ENCODE data around the gene GALNT10.
"Not testable (repeated sequence)": the region's sequence is repeated elsewhere in the genome, so short reads cannot be mapped to it uniquely, and the experiment has no call there.

Gene GALNT10

DNA sequence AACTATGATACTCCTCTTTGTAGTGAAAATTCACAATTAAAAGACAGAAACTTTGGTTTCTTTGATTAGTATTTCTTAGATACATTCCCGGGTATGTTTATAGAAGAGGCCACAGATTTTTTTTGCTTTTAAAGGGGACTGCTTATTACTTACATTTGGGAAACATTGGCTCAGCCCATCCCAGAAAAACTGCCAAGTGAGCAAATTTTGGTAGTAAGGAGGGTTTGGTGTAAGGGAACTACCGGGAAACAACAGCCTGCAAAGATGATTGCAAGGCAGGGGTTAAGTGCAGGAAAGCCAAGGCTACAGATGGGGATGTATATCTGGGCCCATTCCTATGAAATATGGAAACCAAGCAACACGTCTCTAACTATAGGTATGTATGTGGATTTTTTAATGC, 166.4 kb downstream of the GALNT10 start:
- DNase-seq (ENCODE audit: low read depth): no peak

DNA sequence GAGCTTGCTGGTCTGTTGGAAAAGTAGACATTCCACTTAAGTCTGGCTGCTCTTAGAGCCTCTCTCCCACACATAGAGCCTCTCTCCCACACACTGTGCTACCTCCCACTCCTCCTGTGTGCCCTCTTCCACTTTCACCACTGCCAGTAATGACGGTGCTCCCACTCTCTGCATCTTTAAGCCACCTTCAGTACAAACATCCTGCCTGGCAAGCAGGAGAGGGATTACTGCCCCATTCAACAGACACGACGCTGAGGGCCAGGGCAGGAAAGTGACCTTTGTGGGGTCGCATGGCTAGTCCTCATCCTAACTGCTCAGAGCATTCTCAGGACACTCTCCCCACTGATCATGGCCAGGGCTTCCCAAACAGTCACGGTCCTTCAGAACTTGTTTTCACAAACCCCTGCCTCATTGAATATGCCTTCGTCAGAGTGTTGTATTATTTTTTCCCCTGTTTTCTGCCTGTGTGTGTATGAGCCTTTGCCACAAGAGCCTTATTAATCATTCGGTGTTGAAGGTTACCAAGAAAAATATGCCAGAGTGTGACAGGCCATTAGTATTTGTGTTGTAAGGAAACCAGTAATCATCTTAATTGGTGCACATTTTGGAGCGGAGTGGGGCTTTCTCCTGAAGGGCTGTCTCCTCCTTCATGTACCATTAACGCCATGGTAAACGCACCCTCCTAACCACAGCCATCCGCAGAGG, 168.1 kb downstream of the GALNT10 start:
- no peak for DNase-seq (ENCODE audit: low read depth)

DNA sequence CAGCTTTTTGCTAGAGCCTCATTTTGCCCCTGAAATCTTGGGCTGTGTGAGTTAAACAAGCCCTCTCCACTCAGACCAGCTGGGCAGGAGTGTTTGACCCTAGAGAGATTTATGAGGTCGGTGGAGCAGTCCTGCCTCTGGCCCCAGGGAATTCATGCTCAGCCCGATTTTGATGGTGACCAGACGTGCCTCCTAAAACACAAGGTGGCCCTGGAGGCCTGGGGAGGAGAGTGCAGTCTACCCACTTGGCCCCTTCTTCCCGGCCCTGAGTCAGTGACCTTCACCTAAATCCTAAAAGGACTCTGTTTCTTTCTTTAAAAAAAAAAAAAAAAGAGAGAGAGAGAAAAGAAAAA, 168.7 kb downstream of the GALNT10 start:
- no peak for DNase-seq (ENCODE audit: low read depth)

DNA sequence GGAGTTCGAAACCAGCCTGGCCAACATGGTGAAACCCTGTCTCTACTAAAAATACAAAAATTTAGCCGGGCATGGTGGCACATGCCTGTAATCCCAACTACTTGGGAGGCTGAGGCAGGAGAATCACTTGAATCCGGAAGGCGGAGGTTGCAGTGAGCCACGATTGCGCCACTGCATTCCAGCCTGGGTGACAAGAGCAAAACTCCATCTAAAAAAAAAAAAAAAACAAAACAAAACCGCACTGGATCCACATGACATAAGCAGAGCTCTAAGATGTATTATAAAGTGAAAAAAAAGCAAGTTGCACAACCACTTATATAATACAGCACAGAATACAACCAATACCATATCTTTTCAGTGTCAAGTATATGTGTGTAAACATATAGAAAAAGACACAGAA, 169.7 kb downstream of the GALNT10 start:
- not testable (repeated sequence) for DNase-seq (ENCODE audit: low read depth)

DNA sequence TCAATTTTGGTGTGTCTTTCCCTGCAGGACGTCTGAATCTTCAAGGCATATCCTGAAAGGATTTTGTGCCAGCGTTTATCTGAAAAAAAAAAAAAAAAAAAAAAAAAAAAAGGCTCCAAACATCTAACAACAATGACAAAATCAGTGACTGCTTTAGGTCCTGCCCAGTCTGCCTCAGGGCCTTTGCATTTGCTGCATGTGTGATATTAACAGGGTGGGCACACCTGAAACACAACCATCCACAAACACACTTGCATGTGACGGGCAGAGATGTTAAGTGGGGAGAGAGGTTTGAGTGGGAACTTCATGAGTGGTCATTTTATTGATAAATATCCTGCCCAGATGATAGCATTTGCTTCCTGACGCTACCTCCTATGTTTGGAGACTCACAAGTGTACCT, 172.9 kb downstream of the GALNT10 start:
- no peak for DNase-seq (ENCODE audit: low read depth)

DNA sequence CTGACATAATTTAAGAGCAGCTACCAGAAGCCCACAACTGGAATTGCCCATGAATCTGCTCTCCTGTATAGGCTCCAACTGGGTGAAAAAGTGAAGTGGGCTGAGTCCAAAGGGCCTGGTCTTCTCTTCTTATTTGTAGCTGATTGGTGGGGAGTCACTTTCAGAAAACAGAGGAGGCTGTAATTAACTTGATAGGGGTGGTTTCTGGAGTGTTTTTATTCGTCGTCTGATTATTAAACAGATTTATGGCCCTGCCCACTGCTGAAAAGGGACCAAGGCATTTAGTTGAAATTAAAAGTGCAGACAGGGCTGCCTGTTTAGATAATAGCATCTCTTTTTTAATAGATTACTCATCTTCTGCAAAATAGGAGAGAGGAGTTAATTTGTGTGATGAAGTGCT, 174.2 kb downstream of the GALNT10 start:
- DNase-seq (ENCODE audit: low read depth): no peak

DNA sequence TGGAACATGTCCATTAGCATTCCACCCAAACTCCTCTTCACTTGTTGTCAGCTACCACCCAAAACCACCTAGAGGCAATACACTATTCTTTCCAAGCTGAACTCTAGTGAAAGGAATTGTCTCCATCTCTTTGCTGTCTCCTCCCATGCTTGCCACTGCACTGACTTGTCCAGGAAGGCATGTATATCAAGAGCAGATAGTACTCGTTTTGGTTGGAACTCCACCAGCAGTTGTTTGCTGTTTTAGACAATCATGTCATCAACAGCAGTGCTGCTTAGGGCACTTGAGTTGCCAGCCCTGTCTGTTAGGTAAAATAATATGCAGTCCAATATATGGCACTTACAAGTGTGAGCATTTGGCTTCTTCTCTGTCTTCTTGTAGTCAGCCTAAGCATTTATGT, 175.3 kb downstream of the GALNT10 start:
- no peak for DNase-seq (ENCODE audit: low read depth)

DNA sequence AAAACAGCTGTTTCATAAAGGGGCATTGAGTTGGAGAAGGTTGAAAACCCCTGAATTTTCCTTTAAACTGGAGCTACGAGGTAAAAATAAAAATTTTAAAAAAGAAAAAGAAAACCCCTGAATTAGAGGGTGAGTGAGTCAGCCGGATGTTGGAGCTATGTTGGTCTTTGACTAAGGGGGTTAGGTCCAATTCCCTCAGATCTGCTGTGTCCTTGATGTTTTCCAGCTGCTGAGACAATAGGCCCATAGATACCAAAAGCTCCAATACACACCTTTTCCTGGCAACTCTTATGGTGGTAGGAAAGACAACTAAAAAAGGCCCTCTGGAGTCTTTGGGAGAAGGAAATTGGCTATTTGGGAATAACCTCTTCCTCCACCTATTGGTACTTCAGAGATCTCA, 175.8 kb downstream of the GALNT10 start:
- no peak for DNase-seq (ENCODE audit: low read depth)

DNA sequence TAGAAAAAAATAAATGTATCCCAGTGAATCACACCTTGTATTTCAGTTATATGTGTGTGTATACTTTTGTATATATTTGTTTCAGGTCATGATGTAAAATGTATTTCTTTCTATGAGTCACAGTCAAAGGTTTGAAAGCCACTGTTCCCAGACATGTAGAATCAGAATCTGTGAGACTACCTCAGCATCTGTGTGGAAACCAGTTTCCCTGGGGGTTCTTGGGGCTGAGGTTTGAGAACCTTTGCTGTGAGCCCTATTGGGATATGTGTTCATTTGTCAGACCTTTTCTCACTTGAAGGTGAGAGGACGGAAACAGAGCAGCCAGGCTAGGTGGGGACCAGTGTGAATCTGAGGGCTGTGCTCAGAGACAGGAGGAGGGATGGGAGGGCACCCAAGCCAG, 176.6 kb downstream of the GALNT10 start:
- DNase-seq (ENCODE audit: low read depth): no peak

DNA sequence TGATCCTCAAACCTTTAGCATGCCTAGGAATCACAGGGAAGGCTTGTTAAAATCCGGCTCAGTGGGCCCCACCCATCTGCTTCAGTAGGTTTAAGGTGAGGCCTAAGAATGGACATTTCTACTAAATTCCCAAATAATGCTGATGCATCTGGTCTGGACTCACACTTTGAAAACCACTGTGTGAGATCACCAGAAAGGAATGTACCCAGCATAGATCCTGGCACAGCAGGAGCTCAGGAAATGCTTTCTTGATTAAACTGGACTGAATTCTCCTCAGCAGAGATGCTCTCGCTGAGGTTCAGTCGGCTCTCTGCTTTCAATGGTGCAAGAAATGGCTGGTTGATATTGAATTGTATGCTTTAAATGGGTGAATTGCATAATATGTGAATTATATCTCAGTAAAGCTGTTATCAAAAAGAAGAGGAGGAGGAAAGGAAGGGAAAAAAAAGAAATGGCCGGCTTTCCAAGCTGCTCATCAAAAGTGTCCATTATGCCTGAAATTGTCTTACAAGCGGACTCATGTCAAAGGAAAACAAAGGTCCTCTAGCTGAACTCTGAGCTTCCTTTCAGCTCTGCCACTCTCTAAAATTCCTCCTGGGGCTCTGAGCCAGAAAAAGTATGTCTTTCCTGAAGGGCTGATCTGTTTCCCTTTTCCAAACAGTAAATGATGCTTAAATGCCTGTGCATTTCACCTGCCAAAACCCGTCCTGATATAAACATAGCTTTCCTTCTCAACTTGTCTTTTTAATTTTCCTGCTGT, 177.7 kb downstream of the GALNT10 start:
- no peak for DNase-seq (ENCODE audit: low read depth)

DNA sequence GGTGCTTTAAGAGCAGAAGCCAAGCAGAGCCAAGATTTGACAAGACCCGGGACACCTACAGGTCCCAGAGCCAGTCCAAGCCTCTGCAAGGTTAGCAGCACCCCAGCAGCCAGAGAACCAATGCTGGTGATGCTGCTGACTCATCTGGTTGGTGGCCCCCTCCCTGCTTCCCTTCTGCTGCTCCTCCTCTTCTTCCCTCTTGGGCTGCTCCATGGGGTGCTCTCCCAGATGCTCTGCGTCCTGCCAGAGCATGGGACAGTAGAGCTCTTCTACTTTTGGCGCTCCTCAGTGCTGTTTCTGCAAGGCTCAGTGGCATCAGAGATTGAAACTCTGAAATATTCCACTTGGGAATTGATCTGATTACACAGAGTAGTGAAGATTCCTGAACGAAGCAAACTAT, 179.1 kb downstream of the GALNT10 start:
- DNase-seq (ENCODE audit: low read depth): no peak

DNA sequence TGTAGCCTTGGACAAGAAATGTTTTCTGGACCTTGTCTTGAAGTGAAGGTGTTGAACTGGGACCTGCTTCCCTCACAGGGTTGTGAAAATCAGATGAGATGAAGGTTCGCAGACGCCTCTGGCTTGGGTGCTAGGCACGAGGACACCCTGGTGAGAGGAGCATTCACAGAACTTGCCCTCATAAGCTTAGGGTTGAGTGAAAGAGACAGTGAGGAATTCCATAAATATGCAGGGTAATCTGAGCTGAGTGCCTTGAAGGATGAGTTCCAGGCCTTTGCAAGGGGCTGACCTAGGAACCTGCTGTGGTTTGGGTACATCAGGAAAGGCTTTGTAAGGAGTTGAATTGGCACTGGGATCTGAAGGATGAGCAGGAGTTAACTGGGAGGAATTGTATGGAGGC, 179.6 kb downstream of the GALNT10 start:
- no peak for DNase-seq (ENCODE audit: low read depth)

DNA sequence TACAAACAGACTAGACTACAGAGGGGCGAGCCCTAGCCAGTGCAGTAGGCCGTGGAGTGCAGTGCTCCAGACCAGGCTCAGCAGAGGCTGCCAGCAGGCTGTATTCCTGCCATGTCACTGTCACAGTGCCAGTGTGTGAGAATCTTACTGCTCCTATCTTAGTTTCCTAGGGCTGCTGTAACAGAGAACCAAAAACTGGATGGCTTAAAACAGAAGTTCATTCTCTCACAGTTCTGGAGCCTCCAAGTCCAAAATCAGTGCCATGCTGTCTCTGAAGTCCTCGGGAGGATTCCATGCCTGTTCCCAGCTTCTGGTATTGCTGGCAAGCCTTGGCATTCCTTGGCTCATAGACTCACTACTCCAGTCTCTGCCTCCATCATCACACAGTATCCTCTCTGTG, 180.3 kb downstream of the GALNT10 start:
- no peak for DNase-seq (ENCODE audit: low read depth)

DNA sequence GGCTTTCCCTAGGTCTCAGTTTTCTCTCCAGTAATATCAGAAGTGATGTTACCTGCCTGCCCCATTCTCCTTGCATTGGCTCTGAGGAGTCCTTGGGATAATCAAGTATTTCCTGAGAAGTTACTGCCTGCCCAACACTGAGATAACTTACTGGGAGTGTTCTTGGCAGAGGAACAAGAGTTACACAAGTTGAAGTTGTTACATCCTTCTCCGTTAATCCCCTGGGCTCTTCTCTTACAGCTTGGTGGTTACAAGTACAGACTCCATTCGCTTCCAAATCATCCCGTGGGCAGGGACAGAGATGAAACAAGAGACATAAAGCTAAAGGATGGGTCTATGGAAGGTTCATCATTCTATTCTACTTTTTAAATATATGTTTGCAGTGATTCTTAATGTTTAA, 181.2 kb downstream of the GALNT10 start:
- no peak for DNase-seq (ENCODE audit: low read depth)

DNA sequence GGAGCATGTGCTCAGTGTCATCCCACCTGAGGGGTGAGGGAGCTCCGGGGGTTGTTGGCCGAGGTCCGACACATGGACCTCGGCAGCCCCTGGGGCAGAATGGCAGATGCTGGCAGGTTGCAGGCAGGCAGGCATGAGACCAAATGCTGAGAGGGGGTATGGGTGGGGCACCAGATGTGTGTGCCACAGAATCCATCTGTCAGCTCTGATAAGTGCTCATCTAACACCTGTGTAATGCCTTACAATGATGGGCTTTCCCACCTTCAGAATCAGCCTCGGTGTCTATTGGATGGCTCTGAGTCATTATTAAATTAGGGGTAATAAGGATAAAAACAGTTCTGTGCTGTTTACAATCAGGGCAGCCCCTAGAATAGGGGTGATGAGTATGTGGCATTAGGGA, 182.1 kb downstream of the GALNT10 start:
- DNase-seq (ENCODE audit: low read depth): no peak

DNA sequence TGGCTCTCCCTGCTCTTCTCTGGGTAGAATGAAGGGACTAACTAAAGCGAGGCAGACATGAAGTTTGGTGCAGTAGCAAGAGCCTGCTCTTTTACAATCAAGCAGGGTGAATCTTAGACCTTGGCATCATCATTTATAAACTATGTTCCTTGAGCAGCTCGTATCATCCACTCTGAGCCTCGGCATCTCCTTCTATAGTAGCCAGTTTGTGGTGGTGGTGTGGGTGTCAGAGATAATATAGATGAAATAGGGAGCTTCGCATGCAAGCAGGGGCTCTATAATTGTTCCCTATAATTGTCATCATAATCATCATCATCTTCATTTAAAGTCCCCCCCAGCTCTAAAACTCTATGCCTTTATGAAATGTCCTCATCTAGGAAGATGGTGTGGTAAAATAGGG, 182.8 kb downstream of the GALNT10 start:
- no peak for DNase-seq (ENCODE audit: low read depth)

DNA sequence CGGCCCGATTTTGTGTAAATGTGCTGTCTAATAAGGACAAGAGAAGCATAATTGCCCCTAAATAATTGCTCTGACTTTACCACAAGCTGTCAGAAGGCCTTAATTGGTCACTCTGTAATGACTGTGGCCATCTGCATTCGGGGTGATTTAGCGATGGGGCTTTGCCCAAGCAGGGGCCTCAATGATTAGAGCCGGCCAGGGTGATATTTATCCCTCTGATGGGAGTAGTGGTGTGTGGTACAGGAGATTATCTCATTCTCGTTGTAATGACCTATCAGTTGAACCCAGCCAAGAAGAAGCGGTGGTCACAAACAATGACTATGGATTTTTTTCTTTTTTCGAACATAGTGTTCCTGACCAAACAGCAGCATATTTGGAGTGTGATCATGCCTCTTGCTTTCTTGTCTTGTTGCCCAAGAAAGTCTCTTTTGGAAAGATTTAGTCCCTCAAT, 183.2 kb downstream of the GALNT10 start:
- DNase-seq (ENCODE audit: low read depth): no peak

DNA sequence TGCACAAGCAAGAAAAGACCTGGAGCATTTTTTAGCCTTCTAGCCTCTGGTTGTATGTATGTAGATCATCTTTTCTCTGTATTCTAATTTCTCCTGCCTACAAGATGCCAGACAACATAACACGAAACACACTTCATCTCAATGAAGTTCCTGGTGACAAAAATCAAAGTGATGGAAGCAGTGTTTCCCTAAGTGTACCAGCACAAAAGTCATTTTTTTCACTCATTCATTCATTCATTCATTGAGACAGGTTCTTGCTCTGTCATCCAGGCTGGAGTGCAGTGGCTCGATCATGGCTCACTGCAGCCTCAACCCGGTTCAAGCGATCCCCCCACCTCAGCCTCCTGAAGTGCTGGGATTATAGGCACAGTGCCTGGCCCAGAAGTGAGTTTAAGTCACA, 183.7 kb downstream of the GALNT10 start:
- no peak for DNase-seq (ENCODE audit: low read depth)

DNA sequence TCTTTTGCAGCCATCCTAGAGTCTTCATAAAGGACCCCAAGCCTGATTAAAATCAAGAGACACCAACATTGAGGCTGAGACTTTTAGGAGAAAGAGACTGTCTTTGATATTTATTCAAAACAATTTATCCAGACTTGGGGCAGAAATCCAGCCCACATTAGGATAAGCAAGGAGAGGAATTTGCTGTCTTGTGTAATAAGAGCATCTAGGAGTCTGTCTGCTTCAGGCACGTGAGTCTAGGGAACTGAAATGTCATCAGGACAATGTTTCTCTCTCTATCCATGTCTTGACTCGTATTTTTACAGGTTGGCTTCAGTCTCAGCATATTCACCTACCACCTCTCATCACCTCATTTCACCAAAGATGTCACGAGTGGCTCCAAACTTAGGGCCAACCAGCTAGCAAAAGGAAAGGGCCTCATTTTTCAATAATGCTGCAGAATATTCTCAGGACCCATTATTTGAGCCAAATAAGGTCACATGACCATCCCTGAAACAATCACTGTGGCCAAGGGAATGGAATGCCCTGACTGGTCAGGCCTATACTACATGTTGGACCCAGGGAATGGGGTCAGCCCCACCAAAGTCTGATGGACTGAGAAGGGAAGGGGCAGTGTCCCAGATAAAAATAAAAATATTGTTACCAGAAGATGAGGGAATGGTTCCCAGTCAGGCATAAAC, 184.9 kb downstream of the GALNT10 start:
- DNase-seq (ENCODE audit: low read depth): no peak

DNA sequence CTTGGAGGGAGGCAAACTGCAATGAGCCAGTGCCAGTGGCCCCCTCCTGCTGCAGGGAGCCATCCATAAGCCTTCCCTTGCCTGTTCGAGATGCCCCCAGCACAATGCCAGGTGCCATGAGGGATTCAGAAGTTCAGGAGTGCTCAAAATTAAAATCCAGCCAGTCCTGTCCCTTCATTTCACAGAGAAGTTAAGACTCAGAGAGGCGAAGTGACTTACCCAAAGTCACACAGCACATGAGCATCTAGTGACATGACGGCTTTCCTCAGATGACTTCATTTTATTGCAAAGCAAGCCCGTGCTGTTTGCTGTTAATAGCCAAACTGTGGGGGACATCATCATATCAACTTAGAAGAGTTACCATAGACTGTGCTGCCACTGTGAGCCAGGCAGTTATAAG, 185.9 kb downstream of the GALNT10 start:
- no peak for DNase-seq (ENCODE audit: low read depth)

DNA sequence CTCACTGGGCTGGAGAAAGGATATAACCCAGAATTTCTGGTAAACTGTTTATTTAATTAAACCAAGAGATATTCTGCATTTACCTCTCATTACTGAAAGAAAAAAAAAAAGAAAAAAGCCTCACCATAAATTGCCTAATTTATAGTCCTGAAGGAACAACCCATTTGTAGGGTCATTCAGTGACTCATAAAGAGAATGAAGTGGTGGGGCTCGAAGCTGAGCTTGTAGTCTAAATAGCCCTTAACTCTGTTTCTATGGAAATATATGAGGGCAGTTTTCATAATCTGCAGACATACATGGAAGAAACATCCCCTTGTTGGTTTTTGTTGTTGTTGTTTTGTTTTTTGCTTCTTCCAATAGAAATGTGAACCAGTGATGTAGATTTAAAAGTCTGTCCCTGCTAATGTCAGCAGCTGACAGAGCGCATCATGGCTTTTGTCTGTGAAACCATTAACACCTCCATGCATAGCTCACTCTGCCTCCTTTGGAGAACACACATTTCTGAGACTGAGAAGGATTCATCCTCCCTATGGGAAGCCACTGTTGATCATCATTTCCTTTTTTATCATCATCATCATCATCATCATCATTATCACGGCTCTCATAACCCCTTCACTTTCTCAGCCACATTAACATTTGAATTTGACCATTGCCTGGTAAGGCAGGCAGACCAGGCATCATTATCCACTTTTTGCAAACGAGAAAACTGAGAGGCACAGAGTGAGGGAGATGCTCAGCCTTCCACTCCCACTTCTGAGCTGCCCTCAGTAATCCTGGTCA, 187.4 kb downstream of the GALNT10 start:
- DNase-seq (ENCODE audit: low read depth): no peak

DNA sequence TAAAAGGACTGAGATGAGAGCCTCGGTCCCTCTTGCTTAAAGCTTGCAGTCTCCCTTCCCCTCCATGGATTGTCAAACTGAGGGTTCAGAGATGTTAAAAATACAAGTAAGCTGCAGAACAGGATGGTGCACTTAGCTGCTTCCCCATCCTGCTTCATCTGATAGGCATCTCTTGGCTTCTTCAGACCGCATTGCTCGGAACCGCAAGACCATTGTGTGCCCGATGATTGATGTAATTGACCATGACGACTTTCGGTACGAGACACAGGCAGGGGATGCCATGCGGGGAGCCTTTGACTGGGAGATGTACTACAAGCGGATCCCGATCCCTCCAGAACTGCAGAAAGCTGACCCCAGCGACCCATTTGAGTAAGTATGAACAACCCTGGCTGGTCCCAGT, 189.7 kb downstream of the GALNT10 start:
- no peak for DNase-seq (ENCODE audit: low read depth)
